ENCODE measurements around the gene PYCARD.

The PYCARD gene

DNA sequence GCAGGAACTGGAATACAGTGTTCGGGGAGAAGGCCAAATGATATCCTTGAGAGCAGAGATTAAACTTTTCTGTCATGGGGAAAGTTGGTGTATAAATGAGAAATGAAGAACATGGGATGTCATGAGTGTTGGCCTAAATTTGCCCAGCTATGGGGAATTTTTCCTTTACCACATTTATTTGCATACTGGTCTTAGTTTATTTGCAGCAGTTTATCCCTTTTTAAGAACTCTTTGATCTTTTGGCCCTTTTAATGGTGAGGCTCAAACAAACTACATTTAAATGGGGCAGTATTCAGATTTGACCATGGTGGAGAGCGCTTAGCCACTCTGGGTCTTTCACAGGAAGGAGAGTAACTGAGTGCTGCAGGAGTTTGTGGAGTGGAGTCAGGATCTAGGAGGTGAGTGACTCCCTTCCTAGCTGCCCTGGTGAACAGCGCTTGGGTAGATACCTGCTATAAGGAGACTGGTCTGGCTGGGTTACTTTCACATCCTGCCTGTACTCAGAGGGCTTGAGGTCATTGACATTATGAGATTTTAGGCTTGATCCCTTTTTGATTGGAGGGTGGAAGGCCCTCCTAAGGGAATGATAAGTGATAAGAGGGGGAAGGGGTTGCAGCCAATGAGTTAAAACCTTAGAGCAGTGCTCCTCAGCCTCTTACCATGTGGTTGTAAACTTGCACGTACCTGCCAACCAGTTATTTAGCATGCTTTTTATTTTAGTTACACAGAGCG lies 10.7 kb downstream of the PYCARD start:
- no peak for DNase-seq

GRCh38 chr16:31190818-31191444 lies 11.6 kb downstream of the PYCARD start:
- DNase-seq, result no peak

DNA sequence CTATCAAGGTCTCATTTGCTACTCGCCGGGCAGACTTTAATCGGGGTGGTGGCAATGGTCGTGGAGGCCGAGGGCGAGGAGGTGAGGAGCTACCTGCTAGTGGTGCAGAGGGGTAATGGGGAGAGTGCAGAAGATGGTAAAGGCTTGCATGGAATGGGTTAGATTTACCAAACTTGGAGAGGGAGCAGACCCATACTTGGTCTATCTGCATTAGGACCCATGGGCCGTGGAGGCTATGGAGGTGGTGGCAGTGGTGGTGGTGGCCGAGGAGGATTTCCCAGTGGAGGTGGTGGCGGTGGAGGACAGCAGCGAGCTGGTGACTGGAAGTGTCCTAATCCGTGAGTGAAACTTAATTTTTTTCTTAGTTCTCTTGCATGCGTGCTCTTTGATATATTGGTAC lies 12.5 kb downstream of the PYCARD start:
- DNase-seq, result no peak

- no peak for DNase-seq
These were observed 13.2 kb downstream of the PYCARD start for GRCh38 chr16:31189412-31189778.

- no peak for DNase-seq
These were observed 13.8 kb downstream of the PYCARD start for GRCh38 chr16:31188450-31189411.

- DNase-seq, result no peak
These were observed 14.8 kb downstream of the PYCARD start for GRCh38 chr16:31187808-31188189.

GRCh38 chr16:31186930-31187807 lies 15.4 kb downstream of the PYCARD start:
- DNase-seq, result no peak

- no peak for DNase-seq
These were observed 16.4 kb downstream of the PYCARD start for GRCh38 chr16:31186176-31186575.

- no peak for DNase-seq
These were observed 17.2 kb downstream of the PYCARD start for GRCh38 chr16:31185339-31185738.

DNA sequence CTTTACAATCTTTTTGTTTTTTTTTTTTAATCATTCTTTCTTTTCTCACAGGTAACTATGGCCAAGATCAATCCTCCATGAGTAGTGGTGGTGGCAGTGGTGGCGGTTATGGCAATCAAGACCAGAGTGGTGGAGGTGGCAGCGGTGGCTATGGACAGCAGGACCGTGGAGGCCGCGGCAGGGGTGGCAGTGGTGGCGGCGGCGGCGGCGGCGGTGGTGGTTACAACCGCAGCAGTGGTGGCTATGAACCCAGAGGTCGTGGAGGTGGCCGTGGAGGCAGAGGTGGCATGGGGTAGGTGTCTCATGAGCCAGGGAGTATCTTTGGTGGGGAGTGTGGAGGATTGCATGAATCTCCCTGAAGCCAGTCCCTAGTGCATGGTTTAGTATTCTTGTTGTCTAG lies 17.7 kb downstream of the PYCARD start:
- DNase-seq, result no peak

DNA sequence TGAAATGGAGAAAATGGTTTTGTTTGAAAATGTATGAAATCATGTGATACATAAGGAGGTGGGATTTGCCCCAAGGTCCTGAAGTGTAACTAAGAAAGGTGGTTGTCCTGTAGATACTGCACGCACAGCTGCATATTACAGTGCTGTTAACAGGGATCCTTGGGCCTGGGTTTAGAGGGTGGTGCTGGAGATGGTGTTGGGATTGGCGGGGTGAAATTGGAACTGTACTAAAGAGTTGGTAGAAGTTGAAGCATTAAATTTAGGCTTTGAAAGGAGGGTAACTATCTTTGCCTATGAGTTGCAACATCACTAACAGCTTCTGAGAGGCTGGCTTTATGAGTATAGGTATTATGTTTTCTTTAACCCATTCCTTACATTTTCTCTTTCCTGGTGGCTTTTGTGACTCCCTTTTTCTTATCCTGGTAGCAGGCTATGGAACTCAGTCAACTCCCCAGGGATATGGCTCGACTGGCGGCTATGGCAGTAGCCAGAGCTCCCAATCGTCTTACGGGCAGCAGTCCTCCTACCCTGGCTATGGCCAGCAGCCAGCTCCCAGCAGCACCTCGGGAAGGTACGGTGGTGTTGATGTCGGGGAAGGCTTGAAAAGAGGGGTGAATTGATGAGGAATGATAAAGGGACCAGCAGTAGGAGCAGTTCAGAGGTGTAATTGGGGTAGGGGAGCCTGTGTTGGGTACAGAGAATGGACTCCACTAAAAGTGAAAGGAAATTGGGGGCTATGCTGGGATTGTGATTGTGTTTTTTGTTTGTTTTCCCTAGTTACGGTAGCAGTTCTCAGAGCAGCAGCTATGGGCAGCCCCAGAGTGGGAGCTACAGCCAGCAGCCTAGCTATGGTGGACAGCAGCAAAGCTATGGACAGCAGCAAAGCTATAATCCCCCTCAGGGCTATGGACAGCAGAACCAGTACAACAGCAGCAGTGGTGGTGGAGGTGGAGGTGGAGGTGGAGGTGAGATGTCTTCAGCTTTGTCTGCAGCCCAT lies 18.8 kb downstream of the PYCARD start:
- no peak for DNase-seq

GRCh38 chr16:31182391-31182790 lies 20.2 kb downstream of the PYCARD start:
- DNase-seq, result no peak

- DNase-seq, result peak in 2 of 51 donors; percentile 16 to 24
These were observed 21.3 kb downstream of the PYCARD start for GRCh38 chr16:31181102-31181830.

DNA sequence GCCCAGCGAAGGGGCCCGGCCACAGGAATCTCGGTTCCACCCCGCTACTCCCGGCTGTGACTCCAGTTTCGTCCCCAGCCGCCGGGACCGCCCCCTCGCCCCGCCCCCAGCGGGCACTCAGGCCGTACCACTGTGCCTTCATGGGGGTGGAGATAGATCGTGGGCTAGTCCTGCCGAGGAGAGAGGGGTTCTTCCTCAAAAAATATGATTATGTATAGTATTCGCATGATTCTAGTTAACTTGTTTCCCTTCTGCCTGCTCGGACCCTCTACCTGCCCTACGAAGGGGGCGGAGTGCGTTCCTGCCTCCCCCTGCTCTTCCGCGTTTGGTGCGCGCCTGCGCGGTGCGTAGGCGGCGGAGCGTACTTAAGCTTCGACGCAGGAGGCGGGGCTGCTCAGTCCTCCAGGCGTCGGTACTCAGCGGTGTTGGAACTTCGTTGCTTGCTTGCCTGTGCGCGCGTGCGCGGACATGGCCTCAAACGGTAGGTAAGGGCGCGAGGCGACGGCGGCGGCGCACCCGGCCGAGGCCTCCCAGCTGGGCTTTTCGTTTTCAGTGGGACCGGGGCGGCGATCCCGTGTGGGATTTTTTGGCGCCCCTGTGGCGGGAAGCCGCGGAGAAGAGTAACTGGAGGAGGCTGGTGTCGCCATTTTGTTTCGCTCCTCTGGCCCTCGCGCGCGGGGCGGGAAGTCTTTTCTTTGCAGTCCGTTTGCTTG lies 22.7 kb downstream of the PYCARD start, which contains the start of gene FUS:
Gene FUS (plus strand): TSS at position 393 of the 713 bp plus-strand sequence. CDS start 76 bp downstream, at position 469.
- peak; percentile 68 to 96 (median 89) for DNase-seq

DNA sequence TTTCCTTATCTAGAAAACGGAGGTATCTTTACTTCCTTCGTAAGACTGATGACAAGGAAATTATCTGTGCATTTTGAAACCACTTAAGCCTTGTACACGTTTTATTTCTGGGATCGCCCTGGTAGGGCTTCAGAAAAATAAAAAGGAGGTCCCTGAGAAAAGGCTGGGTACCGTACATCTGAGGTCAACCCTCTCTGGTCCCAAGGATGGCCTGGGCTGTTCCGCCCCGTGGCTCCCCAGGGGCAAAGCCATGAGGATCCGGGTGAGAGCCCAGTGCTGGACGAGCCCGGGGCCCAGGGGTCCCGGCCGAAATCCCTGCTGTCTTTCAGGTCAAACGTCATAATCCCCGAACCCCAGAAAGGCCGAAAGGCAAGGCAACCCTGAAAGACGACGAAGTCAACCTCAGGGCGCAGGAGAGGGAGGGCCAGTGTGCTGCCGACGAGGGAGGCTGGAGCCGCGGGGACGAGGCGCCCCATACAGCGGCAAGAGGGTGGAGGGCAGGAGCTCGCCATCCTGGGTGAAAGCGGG lies 23.3 kb downstream of the PYCARD start:
- peak in 1 of 51 donors; percentile 72 for DNase-seq

- no peak for DNase-seq
These were observed 25.4 kb downstream of the PYCARD start for GRCh38 chr16:31177136-31177535.

GRCh38 chr16:31170048-31170447 lies 32.5 kb downstream of the PYCARD start:
- DNase-seq, result peak in 1 of 51 donors; percentile 2

DNA sequence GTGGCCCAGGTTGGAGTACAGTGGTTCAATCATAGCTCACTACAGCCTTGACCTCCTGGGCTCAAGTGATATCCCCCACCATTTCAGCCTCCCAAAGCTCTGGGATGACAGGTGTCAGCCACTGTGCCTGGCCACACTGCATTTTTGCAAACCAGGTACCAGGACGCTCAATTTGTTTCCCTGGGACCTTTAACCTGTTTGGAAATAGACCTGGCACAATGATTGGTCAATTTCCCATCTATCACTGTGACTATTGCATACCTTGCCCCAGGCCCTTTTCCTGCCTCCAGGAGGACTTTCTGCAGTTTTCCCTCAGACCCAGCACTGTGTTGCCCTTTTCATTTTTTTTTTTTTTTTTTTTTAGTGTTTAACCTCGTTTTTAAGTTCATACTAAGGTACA lies 33.7 kb downstream of the PYCARD start:
- DNase-seq, result no peak

All from hypothalamus (tissue), 51 donors.